ENCODE data around the gene TNFAIP8L2.
A peak's percentile ranks its signal among the peaks of the same experiment; 100 is the strongest.

Gene TNFAIP8L2

GRCh38 chr1:151156515-151156819, at the start of gene TNFAIP8L2:
Gene TNFAIP8L2, plus strand, starts transcription at chr1:151156649. Its CDS starts 2,049 bp downstream, at chr1:151158698.
- DNase-seq = peak; percentile 80

GRCh38 chr1:151106894-151107293, 49.6 kb upstream of the TNFAIP8L2 start:
- no peak for DNase-seq

- DNase-seq = no peak
Measured at GRCh38 chr1:151108331-151108730, 48.1 kb upstream of the TNFAIP8L2 start.

- DNase-seq = no peak
Measured at GRCh38 chr1:151113877-151114276, 42.6 kb upstream of the TNFAIP8L2 start.

GRCh38 chr1:151124763-151125403, 31.6 kb upstream of the TNFAIP8L2 start:
- DNase-seq = no peak

GRCh38 chr1:151128800-151129199, 27.6 kb upstream of the TNFAIP8L2 start:
- no peak for DNase-seq

- peak; percentile 88 for DNase-seq
Measured at GRCh38 chr1:151130987-151131586, 25.4 kb upstream of the TNFAIP8L2 start.

- DNase-seq = no peak
Measured at GRCh38 chr1:151131701-151132334, 24.6 kb upstream of the TNFAIP8L2 start.

GRCh38 chr1:151132335-151133017, 24.0 kb upstream of the TNFAIP8L2 start:
- DNase-seq = no peak

GRCh38 chr1:151133018-151133806, 23.2 kb upstream of the TNFAIP8L2 start:
- DNase-seq = no peak

- no peak for DNase-seq
Measured at GRCh38 chr1:151134396-151134795, 22.1 kb upstream of the TNFAIP8L2 start.

GRCh38 chr1:151134991-151135390, 21.5 kb upstream of the TNFAIP8L2 start:
- DNase-seq = no peak

GRCh38 chr1:151135433-151136385, 20.7 kb upstream of the TNFAIP8L2 start:
- DNase-seq = no peak

GRCh38 chr1:151137789-151138188, 18.7 kb upstream of the TNFAIP8L2 start:
- DNase-seq = no peak

GRCh38 chr1:151142411-151143056, 13.9 kb upstream of the TNFAIP8L2 start:
- DNase-seq = no peak

GRCh38 chr1:151143057-151143435, 13.4 kb upstream of the TNFAIP8L2 start:
- no peak for DNase-seq

- no peak for DNase-seq
Measured at GRCh38 chr1:151143986-151144385, 12.5 kb upstream of the TNFAIP8L2 start.

GRCh38 chr1:151144474-151145303, 11.8 kb upstream of the TNFAIP8L2 start:
- DNase-seq = no peak

- DNase-seq = no peak
Measured at GRCh38 chr1:151145304-151146071, 11.0 kb upstream of the TNFAIP8L2 start.

GRCh38 chr1:151146072-151146411, 10.4 kb upstream of the TNFAIP8L2 start:
- DNase-seq = no peak
